ENCODE results near the gene IFT122.

- TF ChIP-seq, protein P1, sequence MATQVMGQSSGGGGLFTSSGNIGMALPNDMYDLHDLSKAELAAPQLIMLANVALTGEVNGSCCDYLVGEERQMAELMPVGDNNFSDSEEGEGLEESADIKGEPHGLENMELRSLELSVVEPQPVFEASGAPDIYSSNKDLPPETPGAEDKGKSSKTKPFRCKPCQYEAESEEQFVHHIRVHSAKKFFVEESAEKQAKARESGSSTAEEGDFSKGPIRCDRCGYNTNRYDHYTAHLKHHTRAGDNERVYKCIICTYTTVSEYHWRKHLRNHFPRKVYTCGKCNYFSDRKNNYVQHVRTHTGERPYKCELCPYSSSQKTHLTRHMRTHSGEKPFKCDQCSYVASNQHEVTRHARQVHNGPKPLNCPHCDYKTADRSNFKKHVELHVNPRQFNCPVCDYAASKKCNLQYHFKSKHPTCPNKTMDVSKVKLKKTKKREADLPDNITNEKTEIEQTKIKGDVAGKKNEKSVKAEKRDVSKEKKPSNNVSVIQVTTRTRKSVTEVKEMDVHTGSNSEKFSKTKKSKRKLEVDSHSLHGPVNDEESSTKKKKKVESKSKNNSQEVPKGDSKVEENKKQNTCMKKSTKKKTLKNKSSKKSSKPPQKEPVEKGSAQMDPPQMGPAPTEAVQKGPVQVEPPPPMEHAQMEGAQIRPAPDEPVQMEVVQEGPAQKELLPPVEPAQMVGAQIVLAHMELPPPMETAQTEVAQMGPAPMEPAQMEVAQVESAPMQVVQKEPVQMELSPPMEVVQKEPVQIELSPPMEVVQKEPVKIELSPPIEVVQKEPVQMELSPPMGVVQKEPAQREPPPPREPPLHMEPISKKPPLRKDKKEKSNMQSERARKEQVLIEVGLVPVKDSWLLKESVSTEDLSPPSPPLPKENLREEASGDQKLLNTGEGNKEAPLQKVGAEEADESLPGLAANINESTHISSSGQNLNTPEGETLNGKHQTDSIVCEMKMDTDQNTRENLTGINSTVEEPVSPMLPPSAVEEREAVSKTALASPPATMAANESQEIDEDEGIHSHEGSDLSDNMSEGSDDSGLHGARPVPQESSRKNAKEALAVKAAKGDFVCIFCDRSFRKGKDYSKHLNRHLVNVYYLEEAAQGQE (IDR thresholded peaks at IDR 0.05; ENCODE audit: low read depth): no peak
- TF ChIP-seq EGR1 (IDR thresholded peaks at IDR 0.05) (no peak), CEBPB (IDR thresholded peaks at IDR 0.05) (no peak), YY1 (IDR thresholded peaks at IDR 0.05; ENCODE audit: low read depth) (no peak), TCF12 (IDR thresholded peaks at IDR 0.05; ENCODE audit: low read depth) (no peak), RAD21 (IDR thresholded peaks at IDR 0.05; ENCODE audit: low read depth) (no peak), MAX (IDR thresholded peaks at IDR 0.05) (no peak), EP300 (IDR thresholded peaks at IDR 0.05; ENCODE audit: borderline replicate concordance) (no peak), ZBTB7A (IDR thresholded peaks at IDR 0.05; ENCODE audit: low read depth) (no peak), TEAD4 (IDR thresholded peaks at IDR 0.05) (no peak)
Measured at GRCh38 chr3:129403450-129403849, 36.6 kb upstream of the IFT122 start.

All from Ishikawa (cell line).